NCI-H2227 (cell line): ENCODE results near the gene KBTBD13.
"Not testable (repeated sequence)": the region's sequence is repeated elsewhere in the genome, so short reads cannot be mapped to it uniquely, and the experiment has no call there.

Source experiments
- DNase-seq: peaks from one replicate; lab custom pipeline; 2025; ENCODE audit not compliant: unreplicated experiment; lab: John Stamatoyannopoulos, UW

KBTBD13 gene

GRCh38 chr15:65076486-65077290, at the start of gene KBTBD13:
KBTBD13 (plus strand) TSS chr15:65076746; CDS start chr15:65076816, 70 bp downstream.
- DNase-seq, result no peak

- DNase-seq, result no peak
Measured at GRCh38 chr15:65026756-65027155, 49.8 kb upstream of the KBTBD13 start.

GRCh38 chr15:65027593-65027992, 49.0 kb upstream of the KBTBD13 start:
- no peak for DNase-seq

GRCh38 chr15:65028338-65028737, 48.2 kb upstream of the KBTBD13 start:
- DNase-seq, result no peak

GRCh38 chr15:65028921-65029735, 47.4 kb upstream of the KBTBD13 start, which contains the start of gene MTFMT:
MTFMT (minus strand) TSS chr15:65029639; CDS start chr15:65029613, 26 bp downstream.
- DNase-seq, result peak; percentile 84

GRCh38 chr15:65029736-65030208, 46.8 kb upstream of the KBTBD13 start:
- DNase-seq, result no peak

GRCh38 chr15:65032801-65033537, 43.6 kb upstream of the KBTBD13 start:
- peak; percentile 60 for DNase-seq

- peak; percentile 33 for DNase-seq
Measured at GRCh38 chr15:65033659-65034269, 42.8 kb upstream of the KBTBD13 start.

DNA sequence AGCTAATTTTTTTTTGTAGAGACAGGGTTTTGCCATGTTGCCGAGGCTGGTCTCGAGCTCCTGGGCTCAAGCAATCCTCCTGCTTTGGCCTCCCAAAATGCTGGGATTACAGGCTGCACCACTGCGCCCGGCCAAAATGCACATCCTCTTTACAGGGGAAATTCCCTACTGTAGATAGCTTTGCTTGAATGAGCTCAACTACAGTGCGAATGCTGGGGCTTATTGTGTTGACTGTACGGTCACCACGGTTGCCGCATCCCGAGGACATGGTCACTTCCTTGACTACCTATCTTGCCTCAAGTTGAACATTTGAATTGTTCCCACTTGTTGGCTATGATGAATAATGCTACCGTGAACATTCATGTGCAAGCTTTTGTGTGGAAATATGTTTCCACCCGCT, 41.8 kb upstream of the KBTBD13 start:
- no peak for DNase-seq

- no peak for DNase-seq
Measured at GRCh38 chr15:65037309-65037708, 39.2 kb upstream of the KBTBD13 start.

- no peak for DNase-seq
Measured at GRCh38 chr15:65038428-65038827, 38.1 kb upstream of the KBTBD13 start.

GRCh38 chr15:65038836-65039235, 37.7 kb upstream of the KBTBD13 start:
- no peak for DNase-seq

GRCh38 chr15:65040461-65040860, 36.1 kb upstream of the KBTBD13 start:
- no peak for DNase-seq

DNA sequence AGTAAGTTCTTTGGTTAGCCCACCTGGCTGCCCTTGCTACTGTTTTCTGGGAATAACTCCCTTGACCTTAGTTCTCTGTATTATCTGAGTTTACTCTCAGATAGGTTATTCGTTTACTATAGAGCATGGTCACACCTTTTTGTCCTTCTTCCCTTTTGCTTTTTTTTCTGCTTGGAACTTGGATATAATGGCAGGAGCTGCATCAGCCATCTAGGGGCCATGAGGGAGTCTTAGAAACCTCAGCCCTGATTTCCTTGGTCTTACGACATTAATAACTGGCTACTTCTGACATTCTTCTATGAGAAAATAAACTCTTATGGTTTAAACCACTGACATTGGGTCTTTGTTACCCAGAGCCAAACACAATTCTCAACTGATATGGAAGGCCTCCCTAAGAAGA, 34.8 kb upstream of the KBTBD13 start:
- DNase-seq, result no peak

GRCh38 chr15:65042776-65043327, 33.7 kb upstream of the KBTBD13 start:
- DNase-seq, result no peak

GRCh38 chr15:65044218-65044617, 32.3 kb upstream of the KBTBD13 start:
- DNase-seq, result not testable (repeated sequence)

- no peak for DNase-seq
Measured at GRCh38 chr15:65044724-65045481, 31.6 kb upstream of the KBTBD13 start, which contains the start of gene SLC51B. SLC51B (plus strand) TSS chr15:65045387; CDS start chr15:65050005, 4,618 bp downstream.

DNA sequence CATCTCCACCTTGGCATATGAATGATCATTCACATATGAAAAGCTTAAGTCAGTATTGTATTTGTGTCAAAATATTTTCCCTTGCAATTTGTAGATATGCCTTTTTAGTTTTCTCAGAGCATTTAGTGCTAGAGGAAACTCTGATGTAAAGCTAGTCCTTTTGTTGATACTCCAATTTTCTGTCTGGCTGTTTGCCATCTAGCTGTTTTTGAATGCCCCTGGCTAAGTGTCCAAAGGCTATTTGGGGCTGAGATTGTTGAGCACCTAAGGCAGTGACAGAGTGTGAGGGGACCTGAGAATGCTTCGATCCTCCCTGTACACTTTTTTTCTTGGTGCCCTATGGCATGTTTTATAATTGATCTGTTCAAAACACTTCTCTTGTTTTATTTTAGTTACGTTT, 28.3 kb upstream of the KBTBD13 start:
- no peak for DNase-seq

GRCh38 chr15:65049418-65049840, 27.1 kb upstream of the KBTBD13 start:
- peak; percentile 96 for DNase-seq

GRCh38 chr15:65050270-65050669, 26.3 kb upstream of the KBTBD13 start:
- DNase-seq, result no peak
